NB4 (cell line): Measurements from ENCODE around the gene CEP192.

Source experiments
- CTCF ChIP-seq: IDR thresholded peaks from one replicate; pipeline ENCODE4 v1.5.1; 2012; ENCODE audit warnings: low read depth, low read length
- MAX ChIP-seq: IDR thresholded peaks from 2 replicates; pipeline ENCODE4 v1.6.1; 2011; ENCODE audit warnings: low read depth, low read length
- POLR2A ChIP-seq: IDR thresholded peaks from 2 replicates; pipeline ENCODE4 v1.6.1; 2011; ENCODE audit warnings: mild to moderate bottlenecking; ENCODE audit not compliant: insufficient read length; ENCODE audit errors: extremely low read depth

- TF ChIP-seq CTCF (no peak), POLR2A (no peak), MAX (no peak)
Observed at GRCh38 chr18:13022644-13023043, 31.5 kb downstream of the CEP192 start.
